NCI-H146 (cell line): ENCODE results near the gene SSH3.
A peak's percentile ranks its signal among the peaks of the same experiment; 100 is the strongest.

Source experiments
- DNase-seq: peaks from one replicate; lab custom pipeline; 2025; lab: John Stamatoyannopoulos, UW

The SSH3 gene

GRCh38 chr11:67293090-67293489 lies 10.2 kb upstream of the SSH3 start:
- no peak for DNase-seq

- no peak for DNase-seq
Observed at GRCh38 chr11:67295846-67296245, 7.5 kb upstream of the SSH3 start.

GRCh38 chr11:67298786-67299185 lies 4.5 kb upstream of the SSH3 start:
- no peak for DNase-seq

- no peak for DNase-seq
Observed at GRCh38 chr11:67299471-67300191, 3.7 kb upstream of the SSH3 start.

- no peak for DNase-seq
Observed at GRCh38 chr11:67300256-67300755, 3.0 kb upstream of the SSH3 start.

GRCh38 chr11:67300756-67301312 lies 2.5 kb upstream of the SSH3 start:
- no peak for DNase-seq

- no peak for DNase-seq
Observed at GRCh38 chr11:67301313-67301921, 1.9 kb upstream of the SSH3 start.

GRCh38 chr11:67301951-67302516 lies 1.3 kb upstream of the SSH3 start:
- DNase-seq, result peak; percentile 87

GRCh38 chr11:67302571-67303131 lies 679 bp upstream of the SSH3 start:
- peak; percentile 89 for DNase-seq

- peak; percentile 77 for DNase-seq
Observed at GRCh38 chr11:67303835-67304411, 593 bp downstream of the SSH3 start.

- DNase-seq, result peak; percentile 26
Observed at GRCh38 chr11:67304511-67305113, 1.3 kb downstream of the SSH3 start.

GRCh38 chr11:67306769-67307544 lies 3.6 kb downstream of the SSH3 start:
- no peak for DNase-seq

- DNase-seq, result no peak
Observed at GRCh38 chr11:67307545-67308001, 4.2 kb downstream of the SSH3 start.

- no peak for DNase-seq
Observed at GRCh38 chr11:67308031-67308866, 4.9 kb downstream of the SSH3 start.

- DNase-seq, result no peak
Observed at GRCh38 chr11:67309166-67309565, 5.8 kb downstream of the SSH3 start.

GRCh38 chr11:67309661-67310061 lies 6.3 kb downstream of the SSH3 start:
- no peak for DNase-seq

- DNase-seq, result no peak
Observed at GRCh38 chr11:67310246-67311050, 7.1 kb downstream of the SSH3 start.

GRCh38 chr11:67311051-67311555 lies 7.8 kb downstream of the SSH3 start:
- no peak for DNase-seq

GRCh38 chr11:67311556-67312082 lies 8.3 kb downstream of the SSH3 start:
- no peak for DNase-seq
